22Rv1 (cell line): ENCODE results near the gene EPB41.

ENCODE experiments used
- CTCF ChIP-seq: fragments of 450-650 bp; IDR thresholded peaks from 2 replicates; pipeline ENCODE4 v1.5.1; 2017; ENCODE audit warnings: mild to moderate bottlenecking
- ZFX ChIP-seq: fragments of 450-650 bp; IDR thresholded peaks from 2 replicates; pipeline ENCODE4 v1.6.1; 2017; ENCODE audit warnings: antibody characterized with exemption, borderline replicate concordance

DNA sequence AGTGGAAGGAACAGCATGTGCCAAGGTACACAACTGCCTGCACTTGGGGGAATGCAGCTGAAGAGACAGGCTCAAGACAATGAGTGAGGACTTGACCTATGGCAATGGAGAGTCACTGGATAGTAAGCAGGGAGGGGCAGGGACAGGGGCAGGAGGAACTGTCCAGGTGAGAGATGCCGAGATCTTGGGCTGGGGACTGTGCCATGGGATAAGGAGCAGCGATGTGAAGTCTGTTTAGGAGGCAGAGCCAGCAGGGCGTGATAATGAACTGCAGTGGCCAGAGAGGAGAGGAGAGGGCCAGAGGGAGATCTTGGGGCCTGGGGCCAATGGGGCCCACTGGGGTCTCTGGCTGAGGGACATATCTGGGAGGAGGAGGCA, 17.8 kb upstream of the EPB41 start:
- TF ChIP-seq CTCF (no peak), ZFX (no peak)
